K562 (cell line): ENCODE data around the gene LCNL1. TPM values are rescaled to one million over a fixed set of nuclear protein-coding genes. Genes with fewer than 3 reads are reported as not detected.

Source experiments
- BRCA1 ChIP-seq, 2 experiments: fragments of 450-650 bp in 1 of 2; sonication (generic) in 1 of 2; formaldehyde crosslinking in 1 of 2; IDR thresholded peaks; 2 replicates each; pipeline versions ENCODE4 v1.5.0 to v1.6.1; 2017 to 2020; ENCODE audit warnings: mild to moderate bottlenecking in 1 of 2, missing genetic modification reagents in 1 of 2
- GTF2F1 ChIP-seq: IDR thresholded peaks from 2 replicates; pipeline ENCODE4 v1.6.1; 2011; ENCODE audit warnings: low read depth, low read length, improper control_type of control experiment
- NCOA4 ChIP-seq: fragments of 450-650 bp; IDR thresholded peaks from 2 replicates; pipeline ENCODE4 v1.6.1; 2018; ENCODE audit warnings: mild to moderate bottlenecking; ENCODE audit not compliant: partially characterized antibody
- TEAD4 ChIP-seq, 2 experiments: sonication (generic) in 1 of 2; formaldehyde crosslinking in 1 of 2; IDR thresholded peaks; 2 replicates each; pipeline versions ENCODE4 v1.6.1 to v1.8.0; 2012 to 2022; ENCODE audit warnings: borderline replicate concordance in 1 of 2, inconsistent platforms in 1 of 2, low read length in 1 of 2, mild to moderate bottlenecking in 1 of 2, missing genetic modification reagents in 1 of 2
- ZNF449 ChIP-seq: fragments of 250-450 bp; sonication (Bioruptor Pico); IDR thresholded peaks from 2 replicates; pipeline ENCODE4 v1.8.0; 2022; ENCODE audit warnings: moderate library complexity, mild to moderate bottlenecking, inconsistent platforms
- ZNF830 ChIP-seq: fragments of 250-450 bp; sonication (Bioruptor Pico); IDR thresholded peaks from 2 replicates; pipeline ENCODE4 v1.5.0; 2021; ENCODE audit warnings: mild to moderate bottlenecking
- polyA plus RNA-seq, 8 experiments: library from polyadenylated mRNA; depleted of rRNA in 4 of 8; stranded (reverse) in 5 of 8; unstranded in 3 of 8; fragments of >200 nt; fragmentation: Nextera tagmentation in 2 of 8; fragmentation: Illumina TruSeq in 1 of 8; extraction: Ambion mirVana in 2 of 8; extraction: Trizol in 1 of 8; gene quantifications; 2 replicates each; pipeline versions ENCODE4 v1.2.1 to v1.2.3, GENCODE V29; 2011 to 2014; ENCODE audit warnings: inconsistent platforms in 1 of 8, missing spikeins in 1 of 8
- total RNA-seq, 7 experiments: library from RNA; depleted of rRNA in 6 of 7; stranded (reverse); fragments of >200 nt in 6 of 7; fragmentation: Illumina TruSeq in 2 of 7; extraction: Trizol in 2 of 7; gene quantifications; 2 replicates each; pipeline versions ENCODE4 v1.2.1 to v1.2.3, GENCODE V29; 2011 to 2021; ENCODE audit warnings: low replicate concordance in 1 of 7
- TF ChIP-seq, protein P1 (sequence below): fragments of 450-650 bp; IDR thresholded peaks from 2 replicates; pipeline ENCODE4 v1.6.1; 2016; ENCODE audit warnings: low read depth, mild to moderate bottlenecking, moderate library complexity
- TF ChIP-seq, protein P2 (sequence below): sonication (generic); formaldehyde crosslinking; IDR thresholded peaks from 2 replicates; pipeline ENCODE4 v1.8.0; 2022; ENCODE audit warnings: missing genetic modification reagents, mild to moderate bottlenecking, moderate library complexity, borderline replicate concordance

Gene LCNL1
- total and polyA plus RNA-seq, 9 of the 15 experiments (the other 6 are each of a cell fraction or from before 2014, with no cell fraction given): 0.04 to 0.16 (median 0.04) TPM; not detected in 4

GRCh38 chr9:136955943-136956335 lies 26.9 kb upstream of the LCNL1 start (continued):
- TF ChIP-seq ZNF449 (CRISPR knock-in tag) (no peak), BRCA1 (IDR thresholded peaks at IDR 0.05) (no peak), BRCA1 (CRISPR knock-in tag; IDR thresholded peaks at IDR 0.05) (no peak), GTF2F1 (no peak), ZNF830 (CRISPR knock-in tag) (no peak), NCOA4 (no peak), TEAD4 (IDR thresholded peaks at IDR 0.05; ENCODE audit: low read length) (no peak), TEAD4 (CRISPR knock-in tag; IDR thresholded peaks at IDR 0.05; ENCODE audit: borderline replicate concordance) (no peak)
- TF ChIP-seq, protein P1, sequence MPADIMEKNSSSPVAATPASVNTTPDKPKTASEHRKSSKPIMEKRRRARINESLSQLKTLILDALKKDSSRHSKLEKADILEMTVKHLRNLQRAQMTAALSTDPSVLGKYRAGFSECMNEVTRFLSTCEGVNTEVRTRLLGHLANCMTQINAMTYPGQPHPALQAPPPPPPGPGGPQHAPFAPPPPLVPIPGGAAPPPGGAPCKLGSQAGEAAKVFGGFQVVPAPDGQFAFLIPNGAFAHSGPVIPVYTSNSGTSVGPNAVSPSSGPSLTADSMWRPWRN: no peak
- TF ChIP-seq, protein P2, sequence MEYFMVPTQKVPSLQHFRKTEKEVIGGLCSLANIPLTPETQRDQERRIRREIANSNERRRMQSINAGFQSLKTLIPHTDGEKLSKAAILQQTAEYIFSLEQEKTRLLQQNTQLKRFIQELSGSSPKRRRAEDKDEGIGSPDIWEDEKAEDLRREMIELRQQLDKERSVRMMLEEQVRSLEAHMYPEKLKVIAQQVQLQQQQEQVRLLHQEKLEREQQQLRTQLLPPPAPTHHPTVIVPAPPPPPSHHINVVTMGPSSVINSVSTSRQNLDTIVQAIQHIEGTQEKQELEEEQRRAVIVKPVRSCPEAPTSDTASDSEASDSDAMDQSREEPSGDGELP (CRISPR knock-in tag): no peak
- TF ChIP-seq, all 486 proteins: peak for 0
